ENCODE data around the gene HHATL.

The HHATL gene

GRCh38 chr3:42685363-42685881, 17.2 kb downstream of the HHATL start, which contains the start of gene KLHL40:
Gene KLHL40 (plus strand): TSS chr3:42685537. CDS start chr3:42685619, 82 bp downstream.
- H3K27ac ChIP-seq: no peak within 1 kb of the TSS
- TF ChIP-seq ZFX (IDR thresholded peaks at IDR 0.05; ENCODE audit: borderline replicate concordance): no peak
- TF ChIP-seq, protein P1, sequence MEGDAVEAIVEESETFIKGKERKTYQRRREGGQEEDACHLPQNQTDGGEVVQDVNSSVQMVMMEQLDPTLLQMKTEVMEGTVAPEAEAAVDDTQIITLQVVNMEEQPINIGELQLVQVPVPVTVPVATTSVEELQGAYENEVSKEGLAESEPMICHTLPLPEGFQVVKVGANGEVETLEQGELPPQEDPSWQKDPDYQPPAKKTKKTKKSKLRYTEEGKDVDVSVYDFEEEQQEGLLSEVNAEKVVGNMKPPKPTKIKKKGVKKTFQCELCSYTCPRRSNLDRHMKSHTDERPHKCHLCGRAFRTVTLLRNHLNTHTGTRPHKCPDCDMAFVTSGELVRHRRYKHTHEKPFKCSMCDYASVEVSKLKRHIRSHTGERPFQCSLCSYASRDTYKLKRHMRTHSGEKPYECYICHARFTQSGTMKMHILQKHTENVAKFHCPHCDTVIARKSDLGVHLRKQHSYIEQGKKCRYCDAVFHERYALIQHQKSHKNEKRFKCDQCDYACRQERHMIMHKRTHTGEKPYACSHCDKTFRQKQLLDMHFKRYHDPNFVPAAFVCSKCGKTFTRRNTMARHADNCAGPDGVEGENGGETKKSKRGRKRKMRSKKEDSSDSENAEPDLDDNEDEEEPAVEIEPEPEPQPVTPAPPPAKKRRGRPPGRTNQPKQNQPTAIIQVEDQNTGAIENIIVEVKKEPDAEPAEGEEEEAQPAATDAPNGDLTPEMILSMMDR (IDR thresholded peaks at IDR 0.05): no peak

DNA sequence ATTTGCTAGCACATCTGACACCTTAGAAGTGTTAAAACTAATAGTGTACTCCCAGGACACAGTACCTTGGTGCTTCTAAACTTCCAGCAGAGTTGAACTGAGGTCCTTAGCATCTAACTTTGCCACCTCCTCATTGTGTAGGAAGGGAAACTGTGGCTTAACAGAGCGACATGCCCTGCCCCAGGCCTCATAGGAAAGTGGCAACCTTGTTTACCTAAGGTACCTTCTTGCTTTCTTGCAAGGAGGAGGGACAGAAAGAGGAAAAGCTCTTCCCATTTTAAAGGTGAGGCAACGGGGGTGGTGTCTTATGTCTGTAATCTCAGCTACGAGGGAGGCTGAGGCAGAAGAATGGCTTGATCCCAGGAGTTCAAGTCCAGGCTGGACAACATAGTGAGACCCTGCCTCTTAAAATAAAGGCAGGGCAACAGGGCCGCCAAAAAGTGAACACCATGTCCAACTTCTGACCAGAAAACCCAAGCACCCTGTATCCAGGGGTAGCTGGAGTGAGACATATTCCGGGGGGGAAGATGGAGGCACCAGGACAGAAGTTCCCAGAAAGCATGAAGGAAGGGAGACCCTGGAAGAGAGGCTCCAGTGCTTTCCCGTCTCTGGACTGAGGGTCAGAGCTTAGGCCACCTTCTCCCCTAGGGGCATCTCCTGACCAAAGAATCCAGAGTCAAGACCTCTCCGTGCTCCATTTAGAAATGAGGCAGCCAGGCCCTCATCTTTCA, 17.8 kb downstream of the HHATL start:
- H3K27ac ChIP-seq: no peak overlapping the region
- TF ChIP-seq ZFX (IDR thresholded peaks at IDR 0.05; ENCODE audit: borderline replicate concordance): no peak
- TF ChIP-seq, protein P1 (IDR thresholded peaks at IDR 0.05): no peak

GRCh38 chr3:42683875-42684598, 18.6 kb downstream of the HHATL start:
- no peak overlapping the region for H3K27ac ChIP-seq
- TF ChIP-seq, protein P1 (IDR thresholded peaks at IDR 0.05): no peak
- TF ChIP-seq ZFX (IDR thresholded peaks at IDR 0.05; ENCODE audit: borderline replicate concordance): no peak

GRCh38 chr3:42682301-42683070, 20.1 kb downstream of the HHATL start:
- no peak overlapping the region for H3K27ac ChIP-seq
- TF ChIP-seq, protein P1 (IDR thresholded peaks at IDR 0.05): no peak
- TF ChIP-seq ZFX (IDR thresholded peaks at IDR 0.05; ENCODE audit: borderline replicate concordance): no peak

DNA sequence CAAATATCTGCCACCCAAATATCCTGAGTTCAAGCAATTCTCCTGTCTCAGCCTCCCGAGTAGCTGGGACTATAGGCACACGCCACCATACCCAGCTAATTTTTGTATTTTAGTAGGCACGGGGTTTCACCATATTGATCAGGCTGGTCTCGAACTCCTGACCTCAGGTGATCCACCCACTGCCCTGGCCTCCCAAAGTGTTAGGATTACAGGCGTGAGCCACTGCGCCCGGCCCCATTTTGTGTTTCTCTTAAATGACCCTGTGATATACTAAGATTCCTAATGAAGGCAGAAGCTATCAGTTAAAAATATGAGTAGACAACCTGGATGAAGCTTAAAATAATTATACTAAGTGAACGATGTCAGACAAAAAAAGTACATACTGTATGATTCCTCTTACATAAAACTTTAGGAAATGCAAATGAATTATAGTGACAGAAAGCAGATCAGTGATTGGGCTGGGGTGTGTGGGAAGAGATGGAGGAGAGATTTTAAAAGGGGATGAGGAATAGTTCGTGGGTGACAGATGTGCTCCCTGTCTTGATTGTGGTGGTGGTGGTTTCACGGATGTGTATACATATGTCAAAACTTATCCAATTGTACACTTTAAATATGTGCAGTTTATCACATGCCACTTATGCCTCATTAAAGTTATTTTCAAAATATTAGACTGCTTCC, 21.1 kb downstream of the HHATL start:
- TF ChIP-seq, protein P1 (IDR thresholded peaks at IDR 0.05): no peak
- TF ChIP-seq ZFX (IDR thresholded peaks at IDR 0.05; ENCODE audit: borderline replicate concordance): no peak
- H3K27ac ChIP-seq: no peak overlapping the region

DNA sequence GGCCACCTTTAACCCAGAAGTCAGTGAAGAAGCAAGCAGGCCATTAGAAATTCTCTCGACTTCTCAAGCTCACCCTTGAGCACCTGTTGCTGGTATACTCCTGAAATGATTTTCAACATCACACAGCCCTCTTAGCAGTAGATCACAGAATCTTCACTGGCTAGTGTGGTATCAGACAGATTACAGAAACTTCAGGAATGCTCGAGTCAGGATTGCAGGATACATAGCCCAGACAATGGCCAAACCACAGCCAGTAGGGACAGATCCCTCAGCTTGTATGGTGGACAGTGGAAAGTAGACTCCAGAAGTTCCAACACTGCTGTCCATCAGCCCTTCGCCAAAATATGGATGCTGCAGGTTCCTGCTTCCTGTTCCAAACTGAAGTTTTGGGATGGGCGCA, 21.8 kb downstream of the HHATL start:
- no peak overlapping the region for H3K27ac ChIP-seq
- TF ChIP-seq, protein P1 (IDR thresholded peaks at IDR 0.05): no peak
- TF ChIP-seq ZFX (IDR thresholded peaks at IDR 0.05; ENCODE audit: borderline replicate concordance): no peak
